Activated CD4-positive, alpha-beta T cell treated with anti-CD3 and anti-CD28 coated beads for 48 hours (primary cell): ENCODE results near the gene FAM200B.
"Not testable (repeated sequence)": the region's sequence is repeated elsewhere in the genome, so short reads cannot be mapped to it uniquely, and the experiment has no call there.

Source experiments
- DNase-seq: peaks from one replicate; pipeline ENCODE4 v3.0.0-alpha.2; 2020

FAM200B gene

GRCh38 chr4:15696866-15697265 is 15.2 kb downstream of the FAM200B start:
- DNase-seq: no peak

- DNase-seq: peak; percentile 66
These were observed 21.3 kb downstream of the FAM200B start, which contains the start of gene BST1 for GRCh38 chr4:15702941-15703403. Gene BST1, plus strand, starts transcription at chr4:15703065. Its CDS starts 80 bp downstream, at chr4:15703145.

GRCh38 chr4:15703439-15703838 is 21.8 kb downstream of the FAM200B start:
- no peak for DNase-seq

- no peak for DNase-seq
These were observed 22.5 kb downstream of the FAM200B start for GRCh38 chr4:15704129-15704528.

GRCh38 chr4:15706646-15707362 is 25.2 kb downstream of the FAM200B start:
- no peak for DNase-seq

- no peak for DNase-seq
These were observed 25.7 kb downstream of the FAM200B start for GRCh38 chr4:15707363-15707715.

- no peak for DNase-seq
These were observed 30.1 kb downstream of the FAM200B start for GRCh38 chr4:15711762-15712161.

GRCh38 chr4:15712214-15712613 is 30.6 kb downstream of the FAM200B start:
- no peak for DNase-seq

GRCh38 chr4:15714141-15714540 is 32.5 kb downstream of the FAM200B start:
- DNase-seq: no peak

- no peak for DNase-seq
These were observed 33.2 kb downstream of the FAM200B start for GRCh38 chr4:15714646-15715435.

GRCh38 chr4:15716115-15716514 is 34.5 kb downstream of the FAM200B start:
- DNase-seq: no peak

GRCh38 chr4:15717086-15717485 is 35.5 kb downstream of the FAM200B start:
- no peak for DNase-seq

- DNase-seq: no peak
These were observed 36.2 kb downstream of the FAM200B start for GRCh38 chr4:15717657-15718416.

GRCh38 chr4:15718465-15718864 is 36.8 kb downstream of the FAM200B start:
- no peak for DNase-seq

- no peak for DNase-seq
These were observed 37.3 kb downstream of the FAM200B start for GRCh38 chr4:15718959-15719358.

- DNase-seq: no peak
These were observed 37.9 kb downstream of the FAM200B start for GRCh38 chr4:15719506-15719905.

GRCh38 chr4:15720851-15721250 is 39.2 kb downstream of the FAM200B start:
- DNase-seq: no peak

GRCh38 chr4:15725608-15726007 is 44.0 kb downstream of the FAM200B start:
- no peak for DNase-seq

GRCh38 chr4:15729910-15730533 is 48.4 kb downstream of the FAM200B start:
- peak; percentile 16 for DNase-seq

- DNase-seq: not testable (repeated sequence)
These were observed 51.4 kb downstream of the FAM200B start for GRCh38 chr4:15733061-15733460.

GRCh38 chr4:15735536-15735935 is 53.9 kb downstream of the FAM200B start:
- no peak for DNase-seq

- DNase-seq: no peak
These were observed 55.0 kb downstream of the FAM200B start for GRCh38 chr4:15736514-15737050.

GRCh38 chr4:15737255-15737654 is 55.6 kb downstream of the FAM200B start:
- DNase-seq: no peak
